Astrocyte of the cerebellum (primary cell): Measurements from ENCODE around the gene RHCE.
"Not testable (repeated sequence)": the region's sequence is repeated elsewhere in the genome, so short reads cannot be mapped to it uniquely, and the experiment has no call there.

ENCODE experiments used
- DNase-seq: peaks from one replicate; pipeline ENCODE4 v3.0.0-alpha.2; 2011; ENCODE audit warnings: low read depth
- H3K4me3 ChIP-seq: 2 replicates; pipeline ENCODE4 v1.5.1; 2011; ENCODE audit warnings: mild to moderate bottlenecking, low read depth, low read length, moderate library complexity
- CTCF ChIP-seq: IDR thresholded peaks from 2 replicates; pipeline ENCODE4 v1.5.1; 2012; ENCODE audit warnings: low read length, low read depth, moderate library complexity, mild to moderate bottlenecking; ENCODE audit errors: missing control alignments
- in situ Hi-C: cut with HindIII; loops from 2 replicates; pipeline ENCODE4 v1.10.0; 2017; ENCODE audit warnings: low sequenced_read_pairs

Gene RHCE

GRCh38 chr1:25428475-25429166 lies 8.0 kb upstream of the RHCE start:
- H3K4me3 ChIP-seq = no peak overlapping the region
- in situ Hi-C loops = no loop called here
- DNase-seq = no peak
- no peak for TF ChIP-seq CTCF

- no peak overlapping the region for H3K4me3 ChIP-seq
- DNase-seq = no peak
- TF ChIP-seq CTCF = no peak
- in situ Hi-C loops = no loop called here
Observed at GRCh38 chr1:25427696-25428095, 7.1 kb upstream of the RHCE start.

GRCh38 chr1:25425098-25426085 lies 4.8 kb upstream of the RHCE start:
- no peak for TF ChIP-seq CTCF
- no peak overlapping the region for H3K4me3 ChIP-seq
- DNase-seq = no peak
- in situ Hi-C loops = no loop called here

- DNase-seq, H3K4me3 ChIP-seq, in situ Hi-C loops: not testable (repeated sequence)
Observed at GRCh38 chr1:25423206-25423605, 2.6 kb upstream of the RHCE start.

- H3K4me3 ChIP-seq, DNase-seq, in situ Hi-C loops: not testable (repeated sequence)
Observed at GRCh38 chr1:25419339-25419738, 1.3 kb downstream of the RHCE start.

GRCh38 chr1:25417280-25417679 lies 3.3 kb downstream of the RHCE start:
- DNase-seq, in situ Hi-C loops, H3K4me3 ChIP-seq: not testable (repeated sequence)

GRCh38 chr1:25414578-25414977 lies 6.0 kb downstream of the RHCE start:
- DNase-seq, in situ Hi-C loops, H3K4me3 ChIP-seq: not testable (repeated sequence)

- DNase-seq, H3K4me3 ChIP-seq, in situ Hi-C loops: not testable (repeated sequence)
Observed at GRCh38 chr1:25414157-25414556, 6.5 kb downstream of the RHCE start.

GRCh38 chr1:25412872-25413623 lies 7.6 kb downstream of the RHCE start:
- DNase-seq, in situ Hi-C loops, H3K4me3 ChIP-seq: not testable (repeated sequence)

- DNase-seq, in situ Hi-C loops: not testable (repeated sequence)
Observed at GRCh38 chr1:25409641-25410427, 10.8 kb downstream of the RHCE start.

GRCh38 chr1:25405731-25406305 lies 14.8 kb downstream of the RHCE start:
- DNase-seq, H3K4me3 ChIP-seq, in situ Hi-C loops: not testable (repeated sequence)

More at GRCh38 chr1:25409641-25410427, 10.8 kb downstream of the RHCE start:
- H3K4me3 ChIP-seq = not testable (repeated sequence)
